ENCODE results near the gene PIGZ.

Gene PIGZ

GRCh38 chr3:197014024-197014423 lies 45.4 kb upstream of the PIGZ start:
- no peak overlapping the region for H3K27ac ChIP-seq (ENCODE audit: low read depth, low read length)
- no peak overlapping the region for H3K4ac ChIP-seq (ENCODE audit: low read depth, low read length)
- no peaks in the 10 kb centered on the region for H3K9me3 ChIP-seq (ENCODE audit: insufficient read depth, low read depth, low read length)
- no peak overlapping the region for H4K91ac ChIP-seq (ENCODE audit: low read depth, low read length)
- no peak overlapping the region for H3K9ac ChIP-seq (ENCODE audit: low read length)
- no peak for DNase-seq
- H3K4me3 ChIP-seq (ENCODE audit: low read depth, low read length), result no peak overlapping the region
- H3K14ac ChIP-seq (ENCODE audit: low read length), result no peak overlapping the region
- no peak overlapping the region for H2BK12ac ChIP-seq (ENCODE audit: low read length)
- H3K4me1 ChIP-seq (ENCODE audit: control insufficient read depth in 1 of 2, insufficient read depth in 2 of 2, low read length in 2 of 2), result no peaks in the 10 kb centered on the region
- no peaks in the 10 kb centered on the region for H3K79me2 ChIP-seq (ENCODE audit: control insufficient read depth, insufficient read depth, low read length, poor library complexity)
- no peak overlapping the region for H3K18ac ChIP-seq (ENCODE audit: low read length)
- no peak overlapping the region for H3K4me2 ChIP-seq (ENCODE audit: low read length)
- H3K79me1 ChIP-seq (ENCODE audit: low read length), result no peaks in the 10 kb centered on the region
- H2BK5ac ChIP-seq (ENCODE audit: low read depth, low read length, poor library complexity), result no peak overlapping the region
- WGBS (ENCODE audit: extremely low coverage, insufficient coverage, insufficient read length), result no CpG with 5 or more reads among the region's 6 CpGs
- H3K36me3 ChIP-seq (ENCODE audit: control insufficient read depth in 1 of 2, insufficient read depth in 2 of 2, low read length in 2 of 2), result no peaks in the 10 kb centered on the region
- no peak overlapping the region for H4K12ac ChIP-seq (ENCODE audit: low read depth, low read length)
- H2BK120ac ChIP-seq (ENCODE audit: insufficient read depth, low read length, poor library complexity), result no peak overlapping the region
- H2AK5ac ChIP-seq (ENCODE audit: low read length), result no peak overlapping the region
- no peak overlapping the region for H2AFZ ChIP-seq (ENCODE audit: insufficient read depth, low read length, poor library complexity)
- no peak overlapping the region for H3K23ac ChIP-seq (ENCODE audit: low read length)
- no peaks in the 10 kb centered on the region for H3K27me3 ChIP-seq (ENCODE audit: insufficient read depth, low read length)
- H4K8ac ChIP-seq (ENCODE audit: low read depth, low read length), result no peak overlapping the region

GRCh38 chr3:197012540-197012883 lies 43.9 kb upstream of the PIGZ start:
- Histone ChIP-seq H2BK5ac (ENCODE audit: low read depth, low read length, poor library complexity) (no peak overlapping the region), H3K23ac (ENCODE audit: low read length) (no peak overlapping the region), H2BK120ac (ENCODE audit: insufficient read depth, low read length, poor library complexity) (no peak overlapping the region), H3K36me3 (ENCODE audit: control insufficient read depth in 1 of 2, insufficient read depth in 2 of 2, low read length in 2 of 2) (no peaks in the 10 kb centered on the region), H3K9ac (ENCODE audit: low read length) (no peak overlapping the region), H3K18ac (ENCODE audit: low read length) (no peak overlapping the region), H3K14ac (ENCODE audit: low read length) (no peak overlapping the region), H4K91ac (ENCODE audit: low read depth, low read length) (no peak overlapping the region), H3K79me1 (ENCODE audit: low read length) (no peaks in the 10 kb centered on the region), H3K27ac (ENCODE audit: low read depth, low read length) (no peak overlapping the region), H2AK5ac (ENCODE audit: low read length) (no peak overlapping the region), H3K4me3 (ENCODE audit: low read depth, low read length) (no peak overlapping the region), H3K4me2 (ENCODE audit: low read length) (no peak overlapping the region), H3K4me1 (ENCODE audit: control insufficient read depth in 1 of 2, insufficient read depth in 2 of 2, low read length in 2 of 2) (no peaks in the 10 kb centered on the region), H2BK12ac (ENCODE audit: low read length) (no peak overlapping the region), H3K9me3 (ENCODE audit: insufficient read depth, low read depth, low read length) (no peaks in the 10 kb centered on the region), H4K8ac (ENCODE audit: low read depth, low read length) (no peak overlapping the region), H2AFZ (ENCODE audit: insufficient read depth, low read length, poor library complexity) (no peak overlapping the region), H3K27me3 (ENCODE audit: insufficient read depth, low read length) (no peaks in the 10 kb centered on the region), H4K12ac (ENCODE audit: low read depth, low read length) (no peak overlapping the region), H3K79me2 (ENCODE audit: control insufficient read depth, insufficient read depth, low read length, poor library complexity) (no peaks in the 10 kb centered on the region), H3K4ac (ENCODE audit: low read depth, low read length) (no peak overlapping the region)
- no CpG with 5 or more reads among the region's 7 CpGs for WGBS (ENCODE audit: extremely low coverage, insufficient coverage, insufficient read length)
- no peak for DNase-seq

DNA sequence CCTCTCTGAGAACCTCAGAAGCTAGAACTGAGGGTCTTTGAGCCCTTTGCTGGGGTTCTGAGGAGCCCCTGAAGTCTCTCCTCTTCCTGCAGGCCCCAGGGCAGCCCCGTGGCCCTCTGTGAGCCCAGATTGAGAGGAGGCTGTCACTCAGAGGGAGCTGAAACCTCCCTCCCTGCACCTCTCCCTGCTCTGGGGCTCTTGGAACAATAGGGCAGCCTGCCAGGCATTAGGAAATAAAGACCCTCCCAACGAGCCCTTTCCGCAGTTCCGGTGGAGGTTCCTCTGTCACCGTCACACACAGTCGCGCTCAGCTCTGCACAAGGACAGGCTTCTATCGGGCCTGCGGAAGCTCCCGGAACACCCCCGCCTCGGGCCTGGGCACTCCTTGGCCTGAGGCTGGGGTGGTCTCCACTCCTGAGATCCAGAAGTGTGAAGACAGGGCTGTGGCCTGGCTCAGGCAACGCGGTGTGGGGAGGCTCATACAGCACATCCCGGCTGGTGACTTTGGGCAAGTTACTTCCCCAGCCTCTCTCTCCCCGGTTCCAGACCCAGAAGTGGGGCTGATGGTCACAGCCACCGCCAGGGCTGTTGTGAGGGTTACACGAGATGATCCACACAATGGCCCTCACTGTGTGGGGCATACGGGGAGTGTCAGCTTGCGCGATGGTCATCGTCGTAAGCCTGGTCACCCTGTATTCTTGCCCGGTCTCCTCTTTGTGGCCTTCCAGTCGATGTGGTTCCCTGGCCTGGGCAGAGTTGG lies 43.3 kb upstream of the PIGZ start:
- no CpG with 5 or more reads among the region's 25 CpGs for WGBS (ENCODE audit: extremely low coverage, insufficient coverage, insufficient read length)
- Histone ChIP-seq H3K18ac (ENCODE audit: low read length) (no peak overlapping the region), H4K8ac (ENCODE audit: low read depth, low read length) (no peak overlapping the region), H3K36me3 (ENCODE audit: control insufficient read depth in 1 of 2, insufficient read depth in 2 of 2, low read length in 2 of 2) (no peaks in the 10 kb centered on the region), H3K4me3 (ENCODE audit: low read depth, low read length) (no peak overlapping the region), H4K12ac (ENCODE audit: low read depth, low read length) (no peak overlapping the region), H3K4me1 (ENCODE audit: control insufficient read depth in 1 of 2, insufficient read depth in 2 of 2, low read length in 2 of 2) (no peaks in the 10 kb centered on the region), H3K79me1 (ENCODE audit: low read length) (no peaks in the 10 kb centered on the region), H3K4me2 (ENCODE audit: low read length) (no peak overlapping the region), H3K27me3 (ENCODE audit: insufficient read depth, low read length) (no peaks in the 10 kb centered on the region), H4K91ac (ENCODE audit: low read depth, low read length) (no peak overlapping the region), H3K23ac (ENCODE audit: low read length) (no peak overlapping the region), H2AK5ac (ENCODE audit: low read length) (no peak overlapping the region), H2BK120ac (ENCODE audit: insufficient read depth, low read length, poor library complexity) (no peak overlapping the region), H3K9me3 (ENCODE audit: insufficient read depth, low read depth, low read length) (no peaks in the 10 kb centered on the region), H3K79me2 (ENCODE audit: control insufficient read depth, insufficient read depth, low read length, poor library complexity) (no peaks in the 10 kb centered on the region), H3K4ac (ENCODE audit: low read depth, low read length) (no peak overlapping the region), H2BK5ac (ENCODE audit: low read depth, low read length, poor library complexity) (no peak overlapping the region), H3K9ac (ENCODE audit: low read length) (no peak overlapping the region), H3K27ac (ENCODE audit: low read depth, low read length) (no peak overlapping the region), H2AFZ (ENCODE audit: insufficient read depth, low read length, poor library complexity) (no peak overlapping the region), H3K14ac (ENCODE audit: low read length) (no peak overlapping the region), H2BK12ac (ENCODE audit: low read length) (no peak overlapping the region)
- DNase-seq, result no peak

DNA sequence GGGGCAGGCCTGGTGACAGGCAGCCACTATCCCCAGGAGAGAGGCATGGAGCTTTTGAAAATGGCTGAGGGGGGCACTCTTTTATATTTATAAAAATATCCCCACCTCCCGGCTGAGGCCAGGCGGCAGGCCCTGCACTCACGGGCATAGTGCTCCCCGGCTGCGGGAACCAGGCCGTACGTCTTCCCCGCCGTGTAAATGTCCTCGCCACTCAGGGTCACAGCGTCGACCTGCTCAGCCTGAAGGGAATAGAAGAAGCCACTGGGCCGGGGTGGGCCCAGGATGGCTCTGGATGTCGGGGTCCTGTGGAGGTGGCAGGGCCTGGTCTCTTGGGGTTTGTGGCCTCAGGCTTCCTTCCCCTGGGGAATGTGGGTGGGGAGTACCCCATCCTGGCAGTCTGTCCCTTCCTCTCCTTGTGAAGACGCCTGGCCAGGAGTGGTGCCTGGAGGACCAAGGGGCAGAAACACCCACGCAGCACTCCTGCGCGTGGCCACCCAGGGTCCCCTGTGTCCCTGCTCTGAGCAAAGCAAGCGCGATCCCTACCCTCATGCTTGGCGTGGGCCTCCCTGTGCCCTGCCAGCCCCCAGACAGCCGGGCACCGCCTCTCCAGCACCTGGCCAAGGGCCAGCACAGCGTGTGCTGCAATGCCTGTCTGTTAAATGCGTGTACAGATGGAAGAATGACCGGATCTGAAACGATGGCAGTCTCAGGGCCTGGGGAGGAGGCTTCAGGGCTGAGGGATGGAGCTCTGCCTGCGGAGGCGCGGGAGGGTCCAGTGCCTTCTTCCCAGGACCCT lies 42.1 kb upstream of the PIGZ start:
- Histone ChIP-seq H3K4me2 (ENCODE audit: low read length) (no peak overlapping the region), H4K12ac (ENCODE audit: low read depth, low read length) (no peak overlapping the region), H2AFZ (ENCODE audit: insufficient read depth, low read length, poor library complexity) (no peak overlapping the region), H3K9me3 (ENCODE audit: insufficient read depth, low read depth, low read length) (no peaks in the 10 kb centered on the region), H2BK120ac (ENCODE audit: insufficient read depth, low read length, poor library complexity) (no peak overlapping the region), H4K8ac (ENCODE audit: low read depth, low read length) (no peak overlapping the region), H3K14ac (ENCODE audit: low read length) (no peak overlapping the region), H3K23ac (ENCODE audit: low read length) (no peak overlapping the region), H3K4ac (ENCODE audit: low read depth, low read length) (no peak overlapping the region), H3K27ac (ENCODE audit: low read depth, low read length) (no peak overlapping the region), H4K91ac (ENCODE audit: low read depth, low read length) (no peak overlapping the region), H3K18ac (ENCODE audit: low read length) (no peak overlapping the region), H3K4me1 (ENCODE audit: control insufficient read depth in 1 of 2, insufficient read depth in 2 of 2, low read length in 2 of 2) (no peaks in the 10 kb centered on the region), H3K79me2 (ENCODE audit: control insufficient read depth, insufficient read depth, low read length, poor library complexity) (no peaks in the 10 kb centered on the region), H2AK5ac (ENCODE audit: low read length) (no peak overlapping the region), H2BK5ac (ENCODE audit: low read depth, low read length, poor library complexity) (no peak overlapping the region), H3K79me1 (ENCODE audit: low read length) (no peaks in the 10 kb centered on the region), H3K27me3 (ENCODE audit: insufficient read depth, low read length) (no peaks in the 10 kb centered on the region), H3K4me3 (ENCODE audit: low read depth, low read length) (no peak overlapping the region), H3K9ac (ENCODE audit: low read length) (no peak overlapping the region), H3K36me3 (ENCODE audit: control insufficient read depth in 1 of 2, insufficient read depth in 2 of 2, low read length in 2 of 2) (no peaks in the 10 kb centered on the region), H2BK12ac (ENCODE audit: low read length) (no peak overlapping the region)
- no CpG with 5 or more reads among the region's 30 CpGs for WGBS (ENCODE audit: extremely low coverage, insufficient coverage, insufficient read length)
- DNase-seq, result no peak
